Measurements from ENCODE around the gene IQCM. TPM values are rescaled to one million over a fixed set of nuclear protein-coding genes. Genes with fewer than 3 reads are reported as not detected.

The IQCM gene
- total RNA-seq, 1 donor from 2014 or later, result not detected

DNA sequence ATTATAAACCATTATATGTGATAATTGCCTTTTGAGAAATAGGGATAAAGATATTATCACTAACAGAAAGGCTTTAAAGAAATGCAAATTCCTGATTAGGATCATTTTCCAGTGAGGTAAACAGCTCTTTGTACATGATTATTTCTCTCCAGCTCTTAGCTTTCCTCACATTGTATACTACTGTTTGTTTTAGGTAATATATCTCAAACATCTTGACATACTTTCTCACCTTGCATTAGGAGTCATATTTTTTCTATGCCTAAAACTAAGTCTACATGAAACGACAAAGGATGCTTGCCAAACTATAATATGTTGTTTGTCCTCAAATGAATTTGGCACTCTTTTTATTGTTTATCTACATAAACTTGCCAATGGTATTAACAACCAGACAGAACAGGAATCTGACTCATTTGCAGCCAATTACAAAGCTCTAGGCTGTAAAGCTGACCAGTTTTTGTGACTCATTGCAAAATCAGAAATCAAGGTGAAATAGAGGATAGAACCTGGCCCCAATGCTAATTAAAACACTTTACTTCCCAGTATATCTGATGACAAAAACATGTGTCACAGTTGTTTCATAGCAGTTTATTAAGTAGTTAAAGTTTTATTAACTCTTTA is 107.0 kb downstream of the IQCM start:
- DNase-seq, result no peak

DNA sequence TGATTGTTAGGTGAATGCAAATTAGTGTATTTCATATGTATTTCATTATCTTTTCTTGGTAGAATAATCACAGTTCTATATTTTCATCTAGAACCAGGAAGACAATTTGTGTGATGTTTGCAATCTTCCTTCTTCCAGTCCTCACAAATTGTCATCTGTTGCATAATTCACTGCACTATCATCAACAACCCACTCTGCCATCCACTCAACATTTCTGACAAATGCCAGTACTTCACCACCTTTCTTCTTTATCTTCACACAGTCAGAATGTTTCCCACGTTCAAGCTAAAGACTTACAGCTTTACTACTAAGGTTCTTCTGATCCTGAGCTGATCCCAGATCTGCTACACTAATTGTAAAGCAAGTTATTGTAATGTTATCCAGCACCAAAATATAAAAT is 107.8 kb downstream of the IQCM start:
- DNase-seq, result no peak

DNA sequence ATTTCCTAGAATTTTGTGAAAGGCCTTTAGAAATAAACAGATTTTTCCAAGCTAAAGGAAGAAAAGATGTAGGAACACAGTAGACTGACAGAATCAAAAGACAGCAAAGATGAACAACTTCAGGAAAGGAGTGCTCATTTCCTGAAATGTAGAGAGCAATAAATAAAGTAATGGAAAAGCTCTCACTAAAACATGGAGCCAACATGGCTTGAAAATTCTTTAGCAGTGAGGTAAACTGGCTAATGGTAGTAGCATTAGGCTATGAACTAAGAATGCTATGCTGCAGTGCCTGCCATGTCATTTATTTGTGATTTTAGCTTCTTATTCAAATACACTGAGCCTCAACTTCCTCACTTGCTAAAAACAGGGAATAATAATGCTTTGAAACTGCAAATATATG is 108.7 kb downstream of the IQCM start:
- no peak for DNase-seq

DNA sequence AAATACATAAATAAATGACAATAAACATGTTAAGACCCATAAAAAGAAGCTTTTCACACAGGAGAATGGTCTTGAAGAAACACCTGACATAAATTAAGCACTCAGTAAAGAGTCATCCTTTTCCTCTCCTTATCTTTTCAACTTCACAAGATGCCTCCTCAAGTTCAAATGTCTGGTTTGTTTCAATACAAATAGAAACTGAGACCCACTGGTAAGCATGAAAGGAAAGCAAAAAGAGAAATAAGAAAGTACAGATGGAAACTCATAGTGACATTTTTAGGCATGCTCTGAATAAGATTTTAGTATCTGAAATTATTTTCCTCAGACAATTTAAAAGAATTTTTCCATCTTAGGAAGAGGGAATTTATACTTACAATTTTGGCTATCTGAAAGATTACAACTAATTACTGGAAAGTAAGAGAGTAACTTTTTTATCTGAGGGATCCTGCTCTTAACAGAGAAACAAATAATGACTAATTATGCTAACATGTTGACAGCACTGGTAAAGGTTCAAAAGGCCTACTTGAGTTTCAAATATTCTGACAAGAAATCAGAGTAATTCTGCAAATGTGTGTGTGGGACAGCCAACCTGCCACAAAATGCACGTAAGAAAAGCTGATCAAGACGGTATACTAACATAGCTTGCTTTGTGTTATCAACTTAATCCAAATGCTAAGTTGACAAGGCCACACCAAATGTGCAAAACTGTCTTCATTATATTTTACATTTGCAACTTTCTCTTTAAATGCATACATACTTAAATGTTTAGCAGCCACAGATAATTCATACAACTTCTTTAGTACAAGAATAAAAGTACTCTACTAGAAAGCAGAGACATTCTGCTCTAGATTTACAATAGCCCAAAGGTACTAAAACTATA is 113.0 kb downstream of the IQCM start:
- no peak for DNase-seq

DNA sequence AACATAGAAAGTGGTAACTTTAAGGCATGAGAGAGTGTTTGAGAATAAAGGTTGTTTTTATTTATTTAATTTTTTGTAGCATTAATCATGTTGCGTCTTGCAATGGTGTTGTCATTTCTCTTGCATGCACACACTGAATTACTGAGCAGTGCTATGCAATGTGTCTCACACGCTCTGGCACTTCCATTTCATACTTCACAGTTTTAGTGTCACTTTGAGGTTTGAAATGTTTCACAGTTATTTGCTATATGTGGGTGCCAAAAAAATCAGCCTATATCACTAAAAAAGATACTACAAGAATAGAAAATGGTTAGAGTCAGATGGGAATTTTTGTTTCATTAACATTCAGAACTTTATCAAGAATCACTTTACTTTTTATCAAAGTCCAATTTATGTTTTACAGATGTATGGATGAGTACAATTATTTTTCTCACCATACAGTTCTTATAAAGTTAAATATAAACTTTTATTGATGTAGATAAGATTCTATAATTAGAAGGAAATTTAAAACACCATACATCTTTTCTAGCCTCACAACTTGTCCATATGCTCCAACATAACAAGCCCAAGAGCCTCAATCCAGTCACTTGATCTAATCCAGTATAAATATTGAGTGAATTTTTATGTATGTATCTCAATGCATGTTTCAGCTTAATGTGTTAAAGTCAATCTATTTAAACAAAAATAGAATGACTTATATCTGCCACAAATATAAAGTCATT is 114.0 kb downstream of the IQCM start:
- no peak for DNase-seq

DNA sequence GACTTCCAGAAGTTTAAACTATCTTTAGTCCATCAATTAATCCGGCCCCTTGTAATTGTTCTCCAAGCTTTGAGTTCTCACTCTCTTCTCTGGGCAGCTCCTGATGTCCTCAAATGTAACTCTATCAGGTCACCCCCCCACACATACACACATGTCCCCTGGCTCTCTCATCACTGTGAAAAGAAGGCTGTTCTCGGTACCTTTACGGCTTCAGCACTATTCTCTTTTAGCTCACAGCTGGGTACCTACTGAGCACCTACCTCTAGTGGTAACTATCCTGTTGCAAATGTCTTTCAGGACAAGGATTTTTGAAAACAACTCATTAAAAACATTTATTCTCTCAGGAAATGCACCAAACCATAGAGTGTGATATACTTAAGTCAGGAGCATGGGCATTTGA is 115.4 kb downstream of the IQCM start:
- no peak for DNase-seq

DNA sequence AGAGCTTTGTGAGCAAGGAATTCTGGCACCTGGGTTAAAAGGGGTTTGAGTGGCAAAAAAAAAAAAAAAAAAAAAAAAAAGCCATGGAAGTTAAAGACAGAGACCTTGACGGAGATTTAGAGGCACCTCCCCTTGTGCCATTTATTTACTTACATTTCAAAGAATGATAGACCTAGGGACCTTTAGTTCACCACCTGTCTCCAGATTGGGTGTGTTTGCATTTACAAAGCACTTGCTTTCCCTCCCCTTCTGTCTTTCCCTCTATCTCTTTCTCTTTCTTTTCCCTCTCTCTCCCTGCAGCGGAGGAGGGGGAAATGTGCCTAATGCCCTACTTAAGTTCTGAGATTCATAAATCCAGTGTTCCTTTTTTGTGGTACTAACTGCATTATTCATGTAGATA is 116.0 kb downstream of the IQCM start:
- DNase-seq, result no peak

DNA sequence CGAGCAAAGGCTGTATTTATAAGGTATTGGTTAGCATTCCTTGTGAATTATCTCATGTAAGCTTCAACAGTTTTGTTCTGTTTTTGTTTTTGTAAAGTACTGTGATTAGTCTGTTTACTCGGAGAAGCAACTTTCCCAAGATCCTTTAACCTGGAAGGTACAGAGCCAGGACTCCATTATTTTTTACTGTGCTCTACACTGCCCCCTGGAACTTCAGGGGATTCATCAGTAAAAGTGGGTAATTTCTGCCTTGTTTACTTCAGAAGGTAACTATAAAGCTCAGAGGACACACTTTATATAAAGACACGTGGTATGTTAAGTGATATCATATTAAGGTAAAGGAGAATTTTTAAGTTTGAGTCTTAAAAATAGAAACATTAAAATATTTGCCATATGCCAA is 124.9 kb downstream of the IQCM start:
- no peak for DNase-seq

DNA sequence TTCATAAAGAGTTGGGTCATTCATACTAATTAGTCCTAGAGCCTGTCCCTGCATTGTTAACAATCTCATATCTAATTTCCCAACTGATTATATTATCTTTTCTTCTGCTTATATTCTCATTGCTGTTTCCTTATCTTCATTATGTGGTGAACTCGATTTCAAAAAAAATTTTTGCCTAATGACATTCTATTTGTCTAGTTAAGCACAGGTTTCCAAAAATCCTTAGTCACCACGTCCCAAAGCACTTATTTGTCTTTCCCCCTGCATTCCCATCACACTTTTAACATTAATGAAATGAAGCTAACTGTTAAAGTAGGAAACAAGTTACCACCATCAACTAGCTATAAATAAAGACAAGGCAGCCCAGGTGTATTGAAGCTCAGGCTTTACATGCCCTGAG is 131.1 kb downstream of the IQCM start:
- no peak for DNase-seq

DNA sequence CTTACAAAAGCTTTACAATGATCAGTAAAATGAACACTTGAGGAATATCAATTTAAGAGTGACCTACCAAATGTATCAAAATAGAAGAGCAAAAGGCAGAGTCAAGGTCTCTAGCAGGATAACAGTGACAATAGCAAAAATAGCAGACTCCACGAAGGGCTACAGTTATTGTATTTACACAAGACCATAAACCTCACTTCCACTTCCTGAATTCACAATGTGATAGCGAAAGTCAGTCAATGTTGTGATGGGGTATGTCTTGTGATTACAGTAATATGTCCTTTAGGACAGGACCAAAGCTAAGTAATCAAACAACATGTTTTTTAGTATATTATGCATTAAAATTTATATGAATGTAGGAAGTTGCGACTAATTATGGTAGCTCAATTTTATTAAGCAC is 139.6 kb downstream of the IQCM start:
- no peak for DNase-seq

DNA sequence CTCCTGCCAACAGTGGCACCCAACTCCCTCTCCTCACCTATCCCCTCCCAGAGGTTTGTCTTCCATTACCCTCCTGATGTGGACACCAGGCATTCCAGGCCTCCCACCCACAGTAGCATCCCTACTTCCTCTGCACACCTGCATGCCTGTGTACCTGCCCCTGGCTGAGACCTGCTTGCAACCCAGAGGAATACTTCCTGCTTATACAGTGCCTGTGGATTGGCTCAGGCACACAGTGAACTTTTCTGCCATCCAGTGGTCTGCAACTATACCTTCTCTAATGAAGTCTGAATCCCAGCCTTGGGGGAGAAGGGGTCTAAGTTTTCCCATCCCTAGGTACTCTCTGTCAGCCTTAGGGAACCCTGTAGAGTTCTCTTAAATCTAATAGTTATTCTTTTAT is 169.9 kb downstream of the IQCM start:
- DNase-seq, result no peak

DNA sequence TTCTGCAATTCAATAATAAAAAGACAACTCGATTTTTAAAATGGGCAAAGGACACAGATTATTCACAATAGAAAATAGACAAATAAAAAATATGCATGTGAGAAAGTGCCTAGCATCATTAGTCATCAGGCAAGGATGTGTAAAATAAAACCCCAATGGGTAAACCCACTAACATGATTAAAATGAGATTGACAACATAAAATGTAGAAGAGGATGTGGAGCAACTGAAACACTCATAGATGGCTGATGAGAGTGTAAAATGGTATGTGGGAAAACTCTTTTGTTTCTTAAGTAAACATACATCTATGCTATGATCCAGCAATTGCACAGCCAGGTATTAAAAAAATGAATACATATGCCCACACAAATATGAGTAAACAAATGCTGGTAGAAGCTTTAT is 177.6 kb downstream of the IQCM start:
- DNase-seq, result no peak

DNA sequence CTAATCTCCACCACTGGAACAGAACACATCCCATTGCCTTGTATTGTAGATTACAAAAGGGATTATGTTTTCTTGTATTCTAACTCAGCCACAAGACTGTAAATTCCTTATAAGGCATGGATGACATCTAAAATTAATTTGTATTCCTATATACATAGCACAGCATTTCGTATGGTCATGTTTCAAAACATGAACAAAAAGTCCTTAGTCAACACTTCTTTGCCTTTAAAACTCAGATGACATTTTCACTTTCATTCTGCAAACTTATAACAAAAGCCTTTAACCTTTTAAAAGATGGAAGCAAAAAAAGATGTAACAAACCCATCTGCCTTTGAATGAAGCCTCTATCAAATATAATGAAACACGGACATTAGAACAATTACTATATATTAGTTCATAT is 181.3 kb downstream of the IQCM start:
- no peak for DNase-seq

DNA sequence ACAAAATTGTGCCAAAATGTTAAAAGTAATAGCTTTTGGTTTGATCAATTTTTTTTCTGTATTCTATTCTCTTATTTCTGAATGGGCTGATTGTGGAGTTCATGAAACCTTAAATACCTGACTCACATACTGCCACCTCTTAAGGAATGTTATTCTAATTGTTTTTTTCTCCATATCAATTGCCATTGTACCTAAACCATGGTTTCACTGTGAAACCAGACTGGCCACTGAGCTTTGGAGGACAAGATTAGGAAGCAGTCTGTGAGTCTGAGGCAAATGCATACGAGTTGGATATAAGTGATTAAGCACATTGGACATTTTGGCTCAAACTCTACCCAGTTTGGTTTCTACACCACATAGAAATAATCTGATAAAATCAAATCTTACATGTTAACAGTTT is 184.0 kb downstream of the IQCM start:
- DNase-seq, result no peak

DNA sequence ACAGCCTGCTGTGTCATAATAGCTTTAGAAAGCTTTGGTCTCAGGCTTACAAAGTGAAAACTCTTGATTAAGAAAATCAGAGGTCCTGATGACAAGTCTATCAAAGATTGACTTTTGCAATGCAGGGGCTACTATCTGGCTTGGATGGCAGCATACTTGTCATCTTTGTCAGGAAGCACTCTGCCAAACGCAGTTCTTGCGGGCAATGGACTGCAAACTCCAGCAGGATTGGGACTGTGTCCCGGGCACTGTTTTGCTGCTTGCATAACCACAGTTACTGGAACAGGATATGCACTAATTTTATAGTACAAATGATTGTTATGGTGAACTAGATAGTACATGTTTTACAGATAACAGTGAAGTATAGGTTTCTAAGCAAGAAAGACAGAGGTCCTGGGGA is 185.6 kb downstream of the IQCM start:
- DNase-seq, result no peak

DNA sequence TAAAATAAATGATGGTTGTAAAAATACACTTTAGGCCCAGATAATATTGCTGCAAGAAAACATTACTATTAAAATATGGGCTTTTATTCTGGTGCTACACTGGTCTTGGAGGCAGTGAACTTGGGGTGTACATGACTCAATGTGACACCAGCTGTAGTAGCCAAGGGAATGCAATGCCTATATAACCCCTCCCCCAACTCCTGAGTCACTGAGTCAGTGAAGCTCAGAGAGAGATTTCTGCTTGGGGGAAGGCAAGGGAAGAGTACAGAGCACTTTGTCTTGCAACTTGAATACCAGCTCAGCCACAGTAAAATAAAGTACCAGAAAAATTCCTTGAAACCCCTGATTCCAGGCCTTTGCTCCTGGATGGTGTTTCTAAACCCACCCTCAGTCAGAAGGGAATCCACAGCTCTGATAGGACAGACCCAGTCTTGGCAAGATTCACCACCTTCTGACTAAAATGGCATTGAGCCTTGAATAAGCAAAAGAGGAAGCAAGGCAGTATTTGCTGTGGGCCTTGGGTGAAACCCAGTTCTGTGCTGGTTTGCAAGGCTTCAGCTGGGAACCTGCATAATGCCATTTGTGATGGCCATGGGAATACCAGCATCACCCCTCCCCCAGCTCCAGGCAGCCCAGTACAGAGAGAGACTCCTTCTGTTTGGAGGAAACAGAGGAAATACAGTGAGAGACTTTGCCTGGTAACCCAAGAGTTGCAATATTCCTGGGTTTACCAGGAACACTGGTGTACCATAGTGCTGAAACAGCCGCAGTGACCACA is 209.9 kb downstream of the IQCM start:
- DNase-seq, result no peak

DNA sequence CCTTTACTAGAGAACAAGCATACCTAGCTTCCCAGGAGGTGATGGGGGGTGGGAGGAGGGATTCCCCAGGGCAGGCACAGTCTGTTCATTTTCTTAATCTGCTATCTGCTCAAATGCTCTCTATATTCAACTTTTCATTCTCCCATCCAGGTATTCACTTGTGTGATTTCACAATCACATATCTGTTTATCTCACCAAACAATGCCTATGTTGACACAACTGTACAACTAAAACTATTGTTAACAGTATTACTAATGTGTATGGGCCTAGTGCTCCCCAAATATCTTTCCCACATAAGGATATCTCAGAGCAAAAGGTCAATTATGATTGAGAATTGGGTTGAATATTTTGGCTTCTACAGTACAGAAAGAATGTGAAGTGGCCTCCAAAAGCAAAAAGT is 210.8 kb downstream of the IQCM start:
- DNase-seq, result no peak

DNA sequence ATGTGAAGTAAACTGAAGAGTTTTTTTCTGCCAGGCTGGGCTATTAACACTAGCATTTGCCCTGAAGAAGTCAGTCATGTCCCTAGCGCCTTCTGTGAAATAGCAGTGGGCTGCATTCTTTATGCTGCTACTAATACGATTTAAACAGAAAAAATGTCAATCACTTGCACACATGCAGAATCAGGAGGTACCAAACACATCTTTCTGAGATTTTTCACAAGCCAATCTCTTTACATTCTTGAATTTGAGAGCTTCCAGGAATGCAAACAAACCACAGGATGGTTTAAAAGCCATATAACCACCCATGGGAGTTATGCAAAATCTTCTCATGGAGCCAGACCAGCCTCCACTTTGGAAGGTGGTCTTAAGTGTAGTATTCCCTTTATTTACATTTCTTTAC is 220.1 kb downstream of the IQCM start:
- DNase-seq, result no peak

DNA sequence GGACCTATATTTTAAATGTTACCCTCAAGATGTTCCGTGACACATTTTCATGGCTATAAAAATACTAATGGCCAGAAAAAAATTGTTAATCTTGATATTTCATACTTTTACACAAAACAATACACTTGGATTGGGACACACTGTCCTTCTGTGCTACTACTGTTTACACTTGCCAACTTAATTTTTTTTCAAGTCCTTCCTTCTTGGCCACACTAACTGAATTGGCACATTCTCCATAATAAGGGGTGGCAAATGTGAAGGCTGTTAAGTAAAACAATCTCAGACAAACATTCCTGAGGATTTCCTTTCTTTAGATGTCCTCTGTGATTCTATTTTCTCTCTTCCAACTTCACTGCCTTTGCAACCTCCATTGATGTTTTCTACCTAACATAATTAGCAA is 225.8 kb downstream of the IQCM start:
- DNase-seq, result no peak

DNA sequence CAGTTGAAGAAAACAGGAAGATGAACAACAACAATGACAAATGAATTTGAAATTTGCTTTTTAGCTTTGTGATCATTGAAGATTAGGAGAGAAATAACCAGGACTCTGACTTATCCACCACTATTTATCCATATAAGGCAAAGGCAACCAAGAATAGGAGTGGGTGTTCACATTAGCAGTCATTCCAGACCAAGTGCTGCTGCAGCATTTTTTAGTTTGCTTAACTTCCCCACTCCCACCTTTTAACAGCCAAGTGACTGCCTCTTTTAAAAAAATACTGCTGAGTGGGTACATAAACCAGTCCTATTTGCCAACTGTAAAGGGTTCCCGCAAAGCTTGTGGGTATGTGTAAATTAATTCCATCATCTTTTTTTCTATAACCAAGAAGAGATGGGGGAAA is 230.9 kb downstream of the IQCM start:
- DNase-seq, result no peak

DNA sequence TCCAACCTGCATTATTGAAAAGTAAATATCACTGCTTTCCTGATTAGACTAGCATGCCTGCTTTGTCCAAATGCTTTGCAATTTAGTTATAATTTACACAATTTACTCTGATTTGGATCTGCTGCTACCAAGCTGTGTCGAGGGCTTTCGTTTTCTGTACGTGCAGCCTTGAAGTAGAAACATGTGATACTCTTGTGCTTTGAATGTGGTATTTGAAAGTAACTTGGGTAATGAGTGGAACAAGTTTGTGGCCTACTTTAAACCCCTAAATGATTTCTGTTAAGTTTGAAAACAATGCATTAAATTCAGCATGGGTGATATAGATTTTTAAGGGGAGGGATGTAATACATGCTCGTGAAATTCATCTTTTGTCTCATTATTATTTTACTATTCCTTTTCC is 240.7 kb downstream of the IQCM start:
- no peak for DNase-seq

DNA sequence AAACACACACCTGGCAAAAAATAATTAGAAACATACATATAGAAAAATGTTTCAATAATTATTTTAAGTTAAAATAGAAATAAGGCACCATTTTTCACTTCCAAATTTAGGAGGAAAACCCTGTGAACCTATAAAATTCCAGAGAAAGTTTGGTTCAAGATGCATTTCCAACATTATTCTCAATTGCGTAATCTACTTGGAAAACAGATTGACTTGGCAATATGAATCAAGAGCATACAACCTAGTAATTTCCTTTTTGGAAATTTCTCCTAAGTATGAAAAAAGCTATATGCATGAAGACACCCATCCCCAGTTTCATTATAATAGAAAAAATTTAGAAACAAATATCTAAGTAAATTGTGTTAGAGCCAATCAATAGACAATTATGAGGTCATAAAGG is 242.9 kb downstream of the IQCM start:
- no peak for DNase-seq

DNA sequence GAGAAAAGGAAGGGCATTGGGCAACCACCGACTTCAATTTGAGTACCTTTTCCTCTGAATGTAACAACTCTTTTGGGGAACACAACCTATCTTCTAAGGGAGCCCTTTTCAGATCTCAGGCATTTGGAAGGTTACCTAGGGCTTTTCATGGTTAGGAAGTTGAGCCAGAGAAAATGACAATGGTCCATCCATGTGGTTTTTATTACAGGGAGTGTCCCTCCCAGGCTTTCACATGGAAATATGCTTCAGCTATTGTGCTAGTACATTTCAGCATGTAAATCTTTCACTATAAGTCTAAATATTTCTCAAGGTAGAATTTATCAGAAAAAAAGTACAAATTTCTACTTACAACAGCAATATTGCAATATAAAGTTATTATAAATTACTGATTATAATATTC is 259.8 kb downstream of the IQCM start:
- DNase-seq, result no peak
